GM21447 (cell line): ENCODE results near the gene COLGALT1.
"Not testable (repeated sequence)": the region's sequence is repeated elsewhere in the genome, so short reads cannot be mapped to it uniquely, and the experiment has no call there.

ENCODE experiments used
- ATAC-seq: cut with Tn5 transposase; IDR thresholded peaks from one replicate; pipeline ENCODE4 v1.9.1; 2021; ENCODE audit not compliant: unreplicated experiment

Gene COLGALT1

DNA sequence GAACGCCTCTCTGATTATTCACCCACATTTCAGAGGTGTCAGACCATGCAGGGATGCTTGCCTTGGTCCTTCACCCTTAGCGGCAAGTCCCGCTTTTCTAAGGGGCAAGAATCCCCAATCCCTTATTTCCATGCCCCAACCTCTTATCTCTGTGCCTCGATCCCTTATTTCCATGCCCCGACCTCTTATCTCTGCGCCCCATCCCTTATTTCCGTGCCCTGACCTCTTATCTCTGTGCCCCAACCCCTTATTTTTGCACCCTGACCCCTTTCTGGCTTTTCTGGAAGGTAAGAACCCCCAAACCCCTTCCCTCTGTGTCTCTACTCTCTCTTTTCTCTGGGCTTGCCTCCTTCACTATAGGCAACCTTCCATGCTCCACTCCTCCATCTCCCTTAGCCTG, 38.8 kb downstream of the COLGALT1 start:
- ATAC-seq: not testable (repeated sequence)

DNA sequence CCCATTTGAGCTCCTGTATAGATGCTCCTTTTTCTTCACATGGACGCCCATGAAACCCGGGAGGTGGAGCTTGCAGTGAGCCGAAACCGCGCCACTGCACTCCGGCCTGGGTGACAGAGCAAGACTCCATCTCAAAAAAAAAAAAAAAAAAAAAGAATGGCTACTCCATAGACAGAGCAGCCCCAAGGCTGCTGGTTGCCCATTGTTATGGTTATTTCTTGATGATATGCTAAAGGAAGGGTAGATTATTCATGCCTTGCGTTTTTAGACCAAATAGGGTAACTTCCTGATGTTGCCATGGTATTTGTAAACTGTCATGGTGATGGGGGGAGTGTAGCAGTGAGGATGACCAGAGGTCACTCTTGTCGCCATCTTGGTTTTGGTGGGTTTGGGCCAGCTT, 42.6 kb downstream of the COLGALT1 start:
- ATAC-seq: not testable (repeated sequence)

DNA sequence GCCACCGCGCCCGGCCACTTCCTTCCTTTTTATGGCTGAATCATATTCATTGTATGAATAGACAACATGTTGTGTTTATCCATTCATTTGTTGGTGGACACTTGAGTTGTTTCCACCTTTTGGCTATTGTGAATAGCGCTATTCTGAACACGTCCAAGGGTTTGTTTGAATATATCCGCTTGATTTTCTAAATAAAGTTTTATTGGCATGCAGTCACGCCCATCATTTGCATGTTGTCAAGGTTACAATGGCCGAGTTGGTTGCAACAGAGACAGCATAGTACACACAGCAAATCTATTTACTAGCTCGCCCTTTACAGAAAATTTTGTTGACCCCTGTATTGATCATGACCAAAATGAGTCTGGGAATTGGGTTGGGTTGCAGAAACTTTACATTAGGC, 43.5 kb downstream of the COLGALT1 start:
- ATAC-seq: no peak

DNA sequence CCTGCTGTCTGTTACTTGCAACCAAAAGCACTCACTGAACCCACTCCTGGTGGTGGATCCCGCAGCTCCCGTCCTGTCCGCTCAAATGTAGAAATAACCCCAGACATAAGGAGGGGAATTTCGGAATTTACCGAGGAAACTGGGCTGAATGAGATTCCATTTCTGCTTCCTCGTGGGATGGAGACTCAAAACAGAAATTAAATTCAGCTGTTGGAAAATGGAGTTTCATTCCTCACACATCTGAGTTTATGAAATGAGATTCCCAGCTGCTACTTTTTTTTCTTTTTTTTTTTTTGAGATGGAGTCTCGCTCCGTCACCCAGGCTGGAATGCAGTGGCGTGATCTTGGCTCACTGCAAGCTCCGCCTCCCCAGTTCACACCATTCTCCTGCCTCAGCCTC, 44.3 kb downstream of the COLGALT1 start:
- ATAC-seq: no peak

DNA sequence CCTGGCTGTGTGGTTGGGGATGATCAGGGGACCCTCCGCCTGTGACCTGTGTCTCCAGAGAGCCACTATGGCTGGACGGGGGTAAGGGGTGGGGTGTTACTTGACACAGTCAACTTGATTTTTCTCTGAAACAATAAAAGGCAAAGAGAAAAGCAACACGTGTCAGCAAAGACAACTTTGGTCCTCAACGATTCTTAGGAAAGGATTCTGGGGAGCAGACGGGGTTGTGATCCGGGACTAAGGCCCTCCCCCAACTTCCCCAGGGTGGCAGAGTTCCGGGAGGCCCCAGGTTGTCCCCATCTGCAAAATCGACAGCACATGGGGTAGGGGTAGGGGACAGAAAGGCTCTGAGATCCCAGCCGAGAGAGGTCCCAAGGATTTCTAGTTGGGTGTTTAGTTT, 46.2 kb downstream of the COLGALT1 start:
- no peak for ATAC-seq

DNA sequence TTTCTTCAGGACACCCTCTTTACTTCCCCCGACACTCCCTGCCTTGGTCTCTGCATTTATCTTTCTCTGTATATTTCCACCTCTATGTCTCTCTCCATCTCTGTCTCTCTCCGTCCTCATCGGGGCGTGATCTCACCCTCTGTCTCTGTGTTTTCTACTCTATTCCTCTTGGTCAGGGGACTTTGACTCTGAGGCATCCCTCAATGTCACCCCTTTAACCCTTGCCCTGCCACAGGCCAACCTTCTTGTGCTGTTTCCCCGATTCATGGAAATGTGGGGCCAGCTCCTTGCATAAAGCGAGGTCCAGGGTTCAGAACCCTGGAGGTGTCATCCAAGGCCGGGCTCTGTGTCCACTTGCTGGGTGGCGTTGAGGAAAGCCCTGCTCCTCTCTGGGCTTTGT, 46.8 kb downstream of the COLGALT1 start:
- no peak for ATAC-seq

DNA sequence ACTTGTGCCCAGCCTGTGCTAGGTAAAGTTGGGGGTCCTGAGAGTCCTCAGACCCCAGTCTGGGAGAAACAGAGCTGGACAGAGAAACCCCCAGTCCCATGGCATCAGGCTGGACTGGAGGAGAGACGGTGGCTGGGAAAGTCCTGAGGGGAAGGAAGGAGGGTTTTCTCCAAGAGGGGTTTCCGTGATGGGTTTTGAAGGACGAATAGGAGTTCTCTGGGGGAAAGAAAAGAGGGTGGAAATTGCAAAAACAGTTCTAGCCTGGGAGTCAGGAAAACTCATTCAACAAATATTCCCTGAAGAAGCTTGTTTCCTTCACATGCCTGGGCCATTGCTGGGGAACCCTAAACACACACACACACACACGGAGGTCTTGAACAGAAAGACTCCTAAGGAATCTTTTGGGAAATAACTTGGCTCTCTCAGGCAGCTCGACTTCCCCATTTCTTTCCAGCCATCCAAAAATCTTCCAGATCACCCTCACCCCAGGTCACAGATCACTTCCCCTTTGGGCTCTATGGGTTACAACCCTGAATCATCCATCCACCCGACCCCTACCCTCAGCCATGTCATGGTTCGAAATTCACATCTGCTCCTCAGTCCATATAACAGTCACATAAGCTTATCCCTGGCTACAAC, 47.5 kb downstream of the COLGALT1 start:
- ATAC-seq: no peak

DNA sequence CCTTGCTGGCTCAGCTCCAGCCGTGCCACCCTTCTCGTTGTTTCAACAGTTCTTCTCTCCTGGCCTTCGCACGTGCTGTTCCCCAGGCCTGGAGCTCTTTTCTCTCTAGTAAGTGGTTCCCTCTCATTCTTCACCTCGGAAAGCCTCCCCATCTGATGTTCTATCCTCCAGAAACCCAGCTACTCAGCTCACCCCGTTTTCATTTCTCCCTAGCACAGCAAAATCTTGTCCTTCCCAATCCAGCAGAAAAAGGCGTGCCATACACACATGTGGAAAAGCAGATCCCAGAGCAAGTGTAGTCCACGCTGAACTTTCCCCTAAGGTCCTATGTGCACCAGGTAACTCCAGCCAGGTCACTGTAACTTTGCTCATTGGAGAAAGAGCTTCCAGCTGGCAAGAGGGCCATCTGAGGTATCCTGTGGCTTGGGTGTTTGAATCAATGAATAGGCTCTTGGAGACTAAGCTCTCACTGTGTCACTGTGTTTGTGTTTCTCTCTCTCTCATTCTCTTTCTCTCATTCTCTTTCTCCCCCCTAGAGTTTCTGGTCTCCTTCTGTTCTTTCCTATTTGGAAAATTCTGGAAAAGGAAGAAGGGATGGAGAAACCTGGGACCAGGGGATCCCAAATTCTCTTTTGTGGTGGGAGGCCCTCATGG, 49.0 kb downstream of the COLGALT1 start:
- no peak for ATAC-seq

DNA sequence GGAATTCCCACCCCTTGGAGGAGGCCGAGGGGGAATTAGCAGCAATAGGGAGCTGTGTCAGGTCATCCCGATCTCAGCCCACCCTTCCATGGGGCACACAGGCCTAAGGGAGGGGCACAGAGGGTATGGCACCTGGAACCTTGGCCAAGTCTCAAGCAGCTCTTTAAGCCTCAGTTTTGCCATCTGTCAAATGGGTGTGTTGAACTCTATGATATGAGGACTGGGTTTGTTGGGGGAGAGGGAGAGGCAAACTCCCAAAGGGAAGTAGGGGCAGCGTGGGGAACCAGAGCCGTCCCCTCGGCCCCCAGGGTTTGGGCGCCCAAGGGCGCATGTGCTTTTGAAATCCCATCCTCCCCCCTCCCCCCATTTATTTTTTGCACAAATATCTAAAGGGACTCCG, 49.7 kb downstream of the COLGALT1 start:
- ATAC-seq: no peak

DNA sequence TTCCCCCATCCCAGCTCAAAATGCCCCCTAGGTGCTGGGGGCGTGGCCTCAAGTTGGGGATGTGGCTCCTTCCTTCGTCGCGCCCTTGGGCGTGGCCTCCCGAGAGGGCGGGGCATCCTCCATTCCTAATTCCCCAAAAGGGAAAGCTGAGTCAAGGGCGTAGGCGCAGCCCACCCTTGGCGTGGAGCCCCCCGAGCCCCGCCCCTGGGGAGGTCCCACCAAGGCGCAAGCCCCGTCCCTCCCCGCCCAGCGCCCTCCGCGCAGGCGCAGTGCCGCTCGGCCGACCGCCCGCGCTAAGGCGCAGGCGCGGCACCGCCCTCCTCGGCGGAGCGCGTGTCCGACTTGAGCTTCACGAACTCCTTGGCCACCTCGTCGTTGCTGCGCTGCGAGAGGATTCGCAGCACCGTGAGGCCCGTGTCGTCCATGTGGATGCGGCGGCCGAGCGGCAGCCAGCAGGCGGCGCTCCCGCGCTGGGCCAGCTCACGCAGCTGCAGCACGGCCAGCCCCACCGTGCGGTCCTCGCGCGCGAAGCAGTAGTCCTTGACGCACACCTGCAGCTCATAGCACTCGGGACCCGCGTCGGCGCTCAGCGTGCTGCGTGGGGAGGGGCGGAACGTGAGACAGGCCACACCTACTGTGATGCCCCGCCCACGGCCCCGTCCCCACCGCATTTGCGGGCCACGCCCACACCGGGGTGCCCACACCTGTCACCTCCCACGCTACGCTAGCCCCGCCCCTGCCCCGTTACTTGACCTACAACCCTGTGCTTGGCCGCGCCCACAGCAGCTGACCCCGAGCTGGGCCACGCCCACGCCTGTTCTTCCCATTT, 50.5 kb downstream of the COLGALT1 start:
- peak; percentile 49 for ATAC-seq

DNA sequence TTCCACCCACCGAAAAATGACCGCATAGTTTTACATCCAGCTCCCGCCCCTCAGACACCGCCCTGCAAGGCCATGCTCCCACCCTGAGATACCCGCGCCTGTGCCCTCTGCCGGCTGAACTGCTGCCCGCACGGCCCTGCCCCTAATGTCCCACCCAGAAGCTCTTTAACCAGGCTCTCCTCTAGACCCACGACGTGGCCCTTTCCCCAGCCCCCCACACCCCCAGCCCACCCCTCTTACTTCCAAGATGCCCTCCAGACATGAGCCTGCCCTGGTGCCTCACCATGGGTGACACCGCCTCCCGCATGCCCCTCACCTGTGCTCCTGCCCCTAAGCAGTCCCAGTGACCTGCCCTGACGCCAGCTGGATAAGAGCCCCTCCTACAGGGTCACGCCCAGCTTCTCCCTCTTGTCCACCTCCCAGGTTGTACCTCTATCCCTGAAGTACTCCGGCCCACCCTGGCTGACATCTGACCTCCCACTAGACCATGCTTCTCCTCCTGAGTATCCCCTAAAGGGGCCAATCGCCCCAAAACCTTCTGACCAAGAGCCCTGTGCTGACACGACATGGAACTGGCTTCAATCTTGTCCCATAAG, 51.2 kb downstream of the COLGALT1 start:
- no peak for ATAC-seq

DNA sequence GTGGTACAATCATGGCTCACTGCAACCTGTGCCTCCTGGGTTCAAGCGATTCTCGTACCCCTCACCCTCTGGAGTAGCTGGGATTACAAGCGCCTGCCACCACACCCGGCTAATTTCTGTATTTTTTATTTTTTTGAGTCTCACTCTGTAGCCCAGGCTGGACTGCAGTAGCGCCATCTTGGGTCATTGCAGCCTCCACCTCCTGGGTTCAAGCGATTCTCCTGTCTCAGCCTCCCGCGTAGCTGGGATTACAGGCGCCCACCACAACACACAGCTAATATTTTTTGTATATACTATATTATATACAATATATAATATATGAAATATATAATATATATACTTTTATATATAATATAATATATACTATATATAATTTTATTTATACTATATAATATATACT, 52.5 kb downstream of the COLGALT1 start:
- ATAC-seq: no peak

DNA sequence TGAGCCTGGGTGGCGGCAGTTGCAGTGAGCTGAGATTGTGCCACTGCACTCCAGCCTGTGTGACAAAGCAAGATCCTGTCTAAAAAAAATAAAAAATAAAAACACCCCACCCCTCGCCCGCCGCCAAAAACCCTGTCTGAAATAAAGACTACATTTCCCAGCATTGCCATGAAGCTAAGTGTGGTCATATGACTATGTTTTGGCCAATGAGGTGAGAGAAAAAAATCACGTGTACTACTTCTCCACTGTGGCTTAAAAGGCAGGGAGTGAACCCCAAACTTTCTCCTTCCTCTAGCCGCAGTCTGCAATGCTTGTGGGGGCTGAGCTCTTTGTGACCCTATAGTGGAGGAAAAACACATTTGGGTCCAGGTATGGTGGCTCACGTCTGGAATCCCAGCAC, 54.9 kb downstream of the COLGALT1 start:
- ATAC-seq: no peak

DNA sequence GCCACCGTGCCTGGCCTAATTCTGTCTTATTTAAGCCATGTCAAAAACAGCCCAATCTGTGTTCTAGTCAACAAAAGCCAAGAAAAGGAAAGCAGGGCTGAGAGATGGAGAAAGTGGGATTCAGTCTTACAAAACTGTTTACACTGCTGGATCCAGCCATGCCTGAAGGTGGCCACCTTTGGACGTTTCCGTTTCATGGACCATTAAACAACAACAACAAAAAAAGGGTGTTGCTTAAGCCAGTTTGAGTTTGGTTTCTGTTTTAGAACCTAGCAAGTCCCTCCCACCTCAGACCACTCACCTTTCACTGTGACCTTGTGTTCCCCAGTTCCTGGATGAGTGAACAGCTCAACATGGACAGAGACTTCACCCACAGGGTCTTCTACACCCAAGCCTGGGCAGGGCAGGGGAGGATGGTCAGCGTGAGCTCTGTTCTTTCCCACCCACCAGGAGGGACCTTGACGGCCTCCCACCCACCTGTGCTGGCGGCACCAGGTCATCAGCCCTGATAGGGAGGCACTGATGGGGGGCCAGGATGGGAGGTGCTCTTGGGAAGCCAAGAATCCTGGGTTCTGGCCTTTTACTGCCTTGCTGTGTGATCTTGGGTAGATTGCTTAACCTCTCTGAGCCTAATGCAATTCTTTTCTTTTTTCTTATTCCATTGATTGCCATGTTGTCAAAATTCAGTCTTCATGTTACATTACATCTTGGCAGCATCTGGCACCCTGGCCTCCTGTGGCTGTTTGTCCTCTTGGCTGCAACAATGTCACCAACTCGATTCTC, 56.2 kb downstream of the COLGALT1 start:
- no peak for ATAC-seq

DNA sequence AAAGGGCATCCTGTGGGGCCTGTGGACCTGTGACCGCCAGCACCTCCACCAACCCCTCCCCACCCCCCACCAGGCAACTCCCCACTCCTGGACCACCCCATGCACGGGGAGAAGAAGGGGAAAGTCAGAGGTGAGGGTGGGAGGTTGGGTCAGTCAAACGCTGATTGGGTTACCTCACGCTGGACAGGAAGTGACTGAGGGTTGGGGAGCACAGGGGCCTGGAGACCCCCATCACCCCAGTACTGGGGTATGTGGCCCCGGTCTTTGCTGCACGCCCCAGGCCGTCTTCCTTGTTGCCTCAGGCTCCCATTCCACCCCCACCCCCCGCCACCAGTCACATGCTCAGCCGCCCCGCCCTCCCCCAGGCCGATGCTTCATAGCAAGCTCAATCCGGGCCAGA, 59.0 kb downstream of the COLGALT1 start:
- ATAC-seq: no peak

DNA sequence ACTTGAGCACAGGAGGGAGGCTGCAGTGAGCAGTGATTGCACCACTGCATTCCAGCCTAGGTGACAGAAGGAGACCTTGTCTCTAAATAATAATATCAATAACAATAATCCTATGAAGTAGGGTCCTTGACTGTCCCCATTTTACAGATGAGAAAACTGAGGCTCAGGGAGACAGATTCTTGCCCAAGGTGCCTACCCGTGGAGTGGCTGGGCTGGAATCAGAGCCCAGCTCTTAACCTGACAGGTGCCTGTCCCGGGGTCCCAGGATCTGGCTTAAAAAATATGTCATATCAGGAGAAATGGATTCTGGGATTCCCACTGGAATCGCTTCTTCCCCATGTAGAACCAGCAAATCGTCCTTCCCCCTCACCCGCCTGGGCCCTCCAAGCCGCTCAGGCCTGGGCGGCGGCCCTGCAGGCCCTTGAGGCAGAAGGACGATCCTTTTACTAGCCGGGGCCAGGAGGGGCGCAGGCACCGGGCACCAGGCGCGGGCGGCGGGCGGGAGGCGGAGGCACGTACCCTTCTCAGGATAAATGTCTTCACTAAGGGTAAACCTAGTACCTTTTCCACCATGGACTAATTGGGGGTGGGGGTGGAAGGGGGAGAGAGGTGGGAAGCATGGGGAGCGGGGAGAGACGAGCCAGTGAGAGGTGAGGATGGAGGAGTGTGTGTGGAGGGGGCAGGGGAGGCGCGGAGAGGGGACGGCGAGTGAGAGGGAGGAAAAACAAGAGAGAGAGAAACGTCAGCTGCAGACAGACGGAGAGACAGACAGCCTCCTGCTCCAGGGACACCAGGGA, 60.6 kb downstream of the COLGALT1 start:
- no peak for ATAC-seq

DNA sequence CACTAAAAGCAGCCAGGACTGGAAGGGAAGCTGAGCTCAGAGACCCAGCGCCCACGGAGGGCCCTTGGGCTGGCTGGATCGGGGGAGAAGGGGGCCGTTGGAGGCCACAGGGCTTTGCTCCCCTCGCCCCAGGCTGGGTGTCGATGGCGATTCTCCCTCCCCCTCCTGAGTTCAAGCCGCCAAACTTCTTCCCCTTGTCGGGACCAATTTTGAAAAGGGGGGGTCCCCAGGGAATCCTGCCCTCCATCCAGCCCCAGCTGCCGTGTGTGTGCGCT, 61.2 kb downstream of the COLGALT1 start:
- ATAC-seq: no peak

DNA sequence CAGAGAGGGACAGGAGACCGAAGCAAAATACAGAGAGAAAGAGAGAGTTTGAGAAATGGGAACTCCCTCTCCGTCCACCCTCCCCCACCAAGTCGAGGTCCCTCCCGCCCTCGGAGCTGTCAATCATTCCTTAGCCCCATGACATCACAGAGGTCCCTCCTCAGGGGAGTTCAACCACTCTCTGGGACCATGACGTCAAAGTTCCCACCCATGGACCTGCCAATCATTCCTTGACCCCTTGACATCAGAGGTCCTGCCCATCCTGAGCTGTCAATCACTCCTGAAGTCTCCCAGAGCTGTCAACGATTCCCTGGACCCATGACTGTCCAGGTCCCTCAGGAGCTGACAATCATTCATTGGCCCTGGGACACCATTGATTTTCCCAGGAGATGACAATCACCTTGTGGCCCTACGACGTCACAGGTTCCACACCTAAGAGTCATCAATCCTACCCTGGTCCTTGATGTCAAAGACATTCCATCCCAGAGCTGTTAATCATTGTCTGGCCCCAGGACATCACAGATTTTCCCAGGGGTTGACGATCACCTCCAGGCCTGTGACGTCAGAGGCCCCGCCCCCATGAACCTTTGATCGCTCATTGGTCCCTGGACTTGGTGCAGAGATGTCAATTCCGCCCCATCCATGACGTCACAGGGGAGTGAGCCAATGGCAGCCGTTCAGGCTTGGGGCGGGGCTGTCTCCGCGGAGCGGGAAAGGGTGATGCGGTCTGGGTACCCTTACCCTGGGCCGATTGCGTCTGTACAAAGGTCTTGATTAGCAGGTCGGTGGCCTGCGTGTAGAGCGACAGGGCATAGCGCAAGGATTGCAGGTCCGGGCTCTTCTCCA, 61.7 kb downstream of the COLGALT1 start:
- ATAC-seq: no peak

DNA sequence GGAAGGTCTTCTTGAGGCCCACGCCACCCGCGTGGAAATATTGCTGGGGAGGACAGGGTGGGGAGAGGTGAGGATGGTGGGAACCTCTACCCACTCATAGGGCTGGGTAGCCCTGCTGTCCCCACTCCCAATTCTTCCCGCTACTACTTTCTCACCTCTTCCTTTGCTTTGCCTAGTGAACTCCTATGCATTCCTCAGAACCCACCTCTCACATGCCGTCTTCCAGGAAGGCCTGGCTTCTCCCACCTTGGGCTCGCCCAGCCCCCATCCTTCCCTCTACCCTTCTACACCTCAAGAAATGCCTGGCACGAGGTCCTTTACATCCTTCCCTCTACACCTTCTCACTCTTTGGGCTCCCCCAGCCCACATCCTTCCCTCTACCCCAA, 62.4 kb downstream of the COLGALT1 start:
- no peak for ATAC-seq
